DOHH2 (cell line): ENCODE measurements around the gene CYP26A1.

ENCODE experiments used
- H3F3A ChIP-seq: fragments of 200-600 bp; sonication (generic), shearing (Covaris generic); 2 replicates; pipeline ENCODE4 v1.6.0; 2016; ENCODE audit warnings: antibody characterized with exemption, mild to moderate bottlenecking; ENCODE audit not compliant: control insufficient read depth, insufficient read depth
- H3K27ac ChIP-seq: fragments of 200-600 bp; sonication (generic); 2 replicates; pipeline ENCODE4 v1.5.1; 2014; ENCODE audit warnings: low read depth, mild to moderate bottlenecking, low read length, moderate library complexity
- H3K27me3 ChIP-seq: fragments of 200-600 bp; sonication (generic); 2 replicates; pipeline ENCODE4 v1.6.1; 2014; ENCODE audit warnings: mild to moderate bottlenecking, low read length, mixed read lengths; ENCODE audit not compliant: control insufficient read depth
- H3K36me3 ChIP-seq: fragments of 200-600 bp; sonication (generic); 2 replicates; pipeline ENCODE4 v1.6.1; 2014; ENCODE audit warnings: mild to moderate bottlenecking, low read length, moderate library complexity, mixed read lengths; ENCODE audit not compliant: control insufficient read depth
- H3K4me1 ChIP-seq: fragments of 200-600 bp; sonication (generic); 2 replicates; pipeline ENCODE4 v1.6.1; 2014; ENCODE audit warnings: mild to moderate bottlenecking, low read length, mixed read lengths; ENCODE audit not compliant: control insufficient read depth
- H3K4me2 ChIP-seq: fragments of 200-600 bp; sonication (generic); 2 replicates; pipeline ENCODE4 v1.6.0; 2014; ENCODE audit warnings: mild to moderate bottlenecking, low read length, moderate library complexity
- H3K4me3 ChIP-seq: fragments of 200-600 bp; sonication (generic); 2 replicates; pipeline ENCODE4 v1.5.1; 2014; ENCODE audit warnings: mild to moderate bottlenecking, low read length, mixed read lengths
- H3K79me2 ChIP-seq: fragments of 200-600 bp; sonication (generic); 2 replicates; pipeline ENCODE4 v1.6.1; 2014; ENCODE audit warnings: mild to moderate bottlenecking, low read length, mixed read lengths; ENCODE audit not compliant: control insufficient read depth
- H3K9me2 ChIP-seq: fragments of 200-600 bp; sonication (generic); replicated peaks from 2 replicates; pipeline ENCODE4 v1.6.1; 2014; ENCODE audit warnings: mild to moderate bottlenecking, low read length, mixed read lengths; ENCODE audit not compliant: control insufficient read depth
- H3K9me3 ChIP-seq: fragments of 200-600 bp; sonication (generic); 2 replicates; pipeline ENCODE4 v1.6.1; 2014; ENCODE audit warnings: antibody characterized with exemption, low read length, mixed read lengths; ENCODE audit not compliant: control insufficient read depth, insufficient read depth
- H4K20me1 ChIP-seq: fragments of 200-600 bp; sonication (generic); 2 replicates; pipeline ENCODE4 v1.6.0; 2014; ENCODE audit warnings: low read depth, mild to moderate bottlenecking, antibody characterized with exemption, low read length, moderate library complexity; ENCODE audit not compliant: control insufficient read depth, insufficient read depth
- CTCF ChIP-seq: fragments of 200-600 bp; sonication (generic); IDR thresholded peaks from one replicate; pipeline ENCODE4 v1.5.1; 2014; ENCODE audit warnings: antibody characterized with exemption, mild to moderate bottlenecking, low read depth, low read length; ENCODE audit not compliant: poor library complexity, severe bottlenecking
- EZH2phosphoT487 ChIP-seq: fragments of 200-600 bp; sonication (generic); IDR thresholded peaks from 2 replicates; pipeline ENCODE4 v1.6.1; 2017; ENCODE audit warnings: borderline replicate concordance, mild to moderate bottlenecking, antibody characterized with exemption, low read length, moderate library complexity, mixed read lengths

CYP26A1 gene

GRCh38 chr10:93081834-93082233 is 8.1 kb downstream of the CYP26A1 start:
- H3K4me3 ChIP-seq, result no peak overlapping the region
- H3K4me1 ChIP-seq, result peaks cover 5% of the 10 kb centered on the region; the same call in 1 of the 2 replicates
- no peaks in the 10 kb centered on the region for H3K79me2 ChIP-seq
- H3K9me2 ChIP-seq, result no peaks in the 10 kb centered on the region
- no peaks in the 10 kb centered on the region for H3F3A ChIP-seq
- H4K20me1 ChIP-seq, result no peaks in the 10 kb centered on the region
- H3K27ac ChIP-seq, result no peak overlapping the region
- no peaks in the 10 kb centered on the region for H3K36me3 ChIP-seq
- H3K4me2 ChIP-seq, result no peak overlapping the region
- H3K9me3 ChIP-seq, result no peaks in the 10 kb centered on the region
- H3K27me3 ChIP-seq, result peaks cover 12% of the 10 kb centered on the region
- no peak for TF ChIP-seq CTCF
- TF ChIP-seq EZH2phosphoT487, result no peak

GRCh38 chr10:93083743-93084539 is 10.2 kb downstream of the CYP26A1 start:
- no peak overlapping the region for H3K27ac ChIP-seq
- H4K20me1 ChIP-seq, result no peaks in the 10 kb centered on the region
- H3F3A ChIP-seq, result no peaks in the 10 kb centered on the region
- no peaks in the 10 kb centered on the region for H3K36me3 ChIP-seq
- no peak for TF ChIP-seq EZH2phosphoT487
- H3K27me3 ChIP-seq, result peaks cover 11% of the 10 kb centered on the region
- H3K4me3 ChIP-seq, result no peak overlapping the region
- H3K4me2 ChIP-seq, result no peak overlapping the region
- H3K9me2 ChIP-seq, result no peaks in the 10 kb centered on the region
- no peaks in the 10 kb centered on the region for H3K9me3 ChIP-seq
- peaks cover 5% of the 10 kb centered on the region; the same call in 1 of the 2 replicates for H3K4me1 ChIP-seq
- H3K79me2 ChIP-seq, result no peaks in the 10 kb centered on the region

GRCh38 chr10:93085272-93085859 is 11.7 kb downstream of the CYP26A1 start:
- no peaks in the 10 kb centered on the region for H3K9me2 ChIP-seq
- no peaks in the 10 kb centered on the region; the same call in 1 of the 2 replicates for H3K27me3 ChIP-seq
- H3K27ac ChIP-seq, result no peak overlapping the region
- no peaks in the 10 kb centered on the region for H3K9me3 ChIP-seq
- H3K4me2 ChIP-seq, result no peak overlapping the region
- H3K36me3 ChIP-seq, result no peaks in the 10 kb centered on the region
- H3K79me2 ChIP-seq, result no peaks in the 10 kb centered on the region
- TF ChIP-seq CTCF, result no peak
- TF ChIP-seq EZH2phosphoT487, result no peak
- H4K20me1 ChIP-seq, result no peaks in the 10 kb centered on the region
- no peaks in the 10 kb centered on the region for H3F3A ChIP-seq
- H3K4me1 ChIP-seq, result no peaks in the 10 kb centered on the region
- H3K4me3 ChIP-seq, result no peak overlapping the region

GRCh38 chr10:93086289-93086688 is 12.6 kb downstream of the CYP26A1 start:
- no peak for TF ChIP-seq CTCF
- no peak for TF ChIP-seq EZH2phosphoT487
- Histone ChIP-seq H3K27ac (no peak overlapping the region), H3K36me3 (no peaks in the 10 kb centered on the region), H3K79me2 (no peaks in the 10 kb centered on the region), H3K4me3 (no peak overlapping the region), H3K9me3 (no peaks in the 10 kb centered on the region), H3K4me2 (no peak overlapping the region), H3K4me1 (no peaks in the 10 kb centered on the region), H3F3A (no peaks in the 10 kb centered on the region), H4K20me1 (no peaks in the 10 kb centered on the region), H3K27me3 (no peaks in the 10 kb centered on the region; the same call in 1 of the 2 replicates), H3K9me2 (no peaks in the 10 kb centered on the region)
